IMR-90 (cell line): ENCODE results near the gene LRRC4C. TPM values are rescaled to one million over a fixed set of nuclear protein-coding genes. Genes with fewer than 3 reads are reported as not detected.

Source experiments
- ATAC-seq: fragments of 200-7000 bp; cut with Tn5 transposase; 2 replicates; pipeline ENCODE4 v1.9.1; 2020; ENCODE audit warnings: low read depth, mild to moderate bottlenecking, moderate library complexity
- BruUV-seq: library from RNA; stranded (reverse); fragments of 400-500 nt; replicated peaks from 2 replicates; lab custom pipeline; 2021; lab: Mats Ljungman, UMichigan
- CTCF ChIA-PET: fragments of 300-600 bp; formaldehyde crosslinking; extraction: SDS; loops from one replicate; lab custom pipeline; 2021; ENCODE audit warnings: antibody characterized with exemption; lab: Yijun Ruan, JAX
- POLR2A ChIA-PET: fragments of 300-600 bp; sonication (Branson Sonifier 250); formaldehyde crosslinking; loops from one replicate; lab custom pipeline; 2022; ENCODE audit warnings: antibody characterized with exemption; ENCODE audit not compliant: unreplicated experiment; lab: Charles Lee
- DNase-seq: peaks from one replicate; pipeline ENCODE4 v3.0.0; 2013
- H2AFZ ChIP-seq: replicated peaks from 2 replicates; pipeline ENCODE3; 2013; ENCODE audit warnings: low read length, mild to moderate bottlenecking; ENCODE audit not compliant: poor library complexity
- H2AK5ac ChIP-seq: 2 replicates; pipeline ENCODE4 v1.6.1; 2013; ENCODE audit warnings: low read depth, low read length, inconsistent platforms
- H2AK9ac ChIP-seq: replicated peaks from 2 replicates; pipeline ENCODE3; 2013; ENCODE audit warnings: mild to moderate bottlenecking, low read depth, low read length, moderate library complexity; ENCODE audit not compliant: poor library complexity
- H2BK120ac ChIP-seq: 2 replicates; pipeline ENCODE4 v1.6.1; 2013; ENCODE audit warnings: low read depth, low read length, inconsistent platforms
- H2BK15ac ChIP-seq: 3 replicates; pipeline ENCODE4 v1.6.1; 2013; ENCODE audit warnings: low read depth, low read length, inconsistent platforms
- H2BK20ac ChIP-seq: 2 replicates; pipeline ENCODE4 v1.6.1; 2013; ENCODE audit warnings: low read depth, mild to moderate bottlenecking, inconsistent platforms, low read length, moderate library complexity
- H2BK5ac ChIP-seq: 2 replicates; pipeline ENCODE4 v1.6.1; 2013; ENCODE audit warnings: mild to moderate bottlenecking, low read depth, low read length, inconsistent platforms; ENCODE audit not compliant: poor library complexity, severe bottlenecking
- H3K14ac ChIP-seq: replicated peaks from 2 replicates; pipeline ENCODE4 v1.6.1; 2013; ENCODE audit warnings: low read depth, low read length, inconsistent platforms
- H3K18ac ChIP-seq: 2 replicates; pipeline ENCODE4 v1.6.1; 2013; ENCODE audit warnings: low read depth, low read length, control low read depth
- H3K23ac ChIP-seq: 2 replicates; pipeline ENCODE4 v1.6.1; 2013; ENCODE audit warnings: low read depth, low read length, inconsistent platforms
- H3K27ac ChIP-seq: 2 replicates; pipeline ENCODE4 v1.5.1; 2013; ENCODE audit warnings: mild to moderate bottlenecking, control low read depth, low read length; ENCODE audit not compliant: insufficient read depth
- H3K27me3 ChIP-seq: 2 replicates; pipeline ENCODE4 v1.6.1; 2013; ENCODE audit warnings: low read length; ENCODE audit not compliant: control insufficient read depth, insufficient read depth
- H3K36me3 ChIP-seq: 2 replicates; pipeline ENCODE4 v1.6.1; 2013; ENCODE audit warnings: low read length, mixed read lengths; ENCODE audit not compliant: control insufficient read depth, insufficient read depth
- H3K4ac ChIP-seq: 2 replicates; pipeline ENCODE4 v1.6.1; 2013; ENCODE audit warnings: low read depth, low read length, inconsistent platforms
- H3K4me1 ChIP-seq: 2 replicates; pipeline ENCODE4 v1.6.1; 2013; ENCODE audit warnings: low read length, mixed read lengths; ENCODE audit not compliant: control insufficient read depth, insufficient read depth
- H3K4me2 ChIP-seq: 2 replicates; pipeline ENCODE4 v1.6.1; 2013; ENCODE audit warnings: low read depth, mild to moderate bottlenecking, control low read depth, low read length, moderate library complexity
- H3K4me3 ChIP-seq: 2 replicates; pipeline ENCODE4 v1.5.1; 2013; ENCODE audit warnings: low read depth, mild to moderate bottlenecking, control low read depth, low read length, moderate library complexity; ENCODE audit not compliant: insufficient read depth
- H3K56ac ChIP-seq: 2 replicates; pipeline ENCODE4 v1.6.1; 2013; ENCODE audit warnings: low read length, inconsistent platforms; ENCODE audit not compliant: insufficient read depth; ENCODE audit errors: extremely low read depth
- H3K79me1 ChIP-seq, 2 experiments: 2 replicates each; pipeline ENCODE4 v1.6.1; 2013; ENCODE audit warnings: low read length in 2 of 2, inconsistent platforms in 1 of 2, low read depth in 1 of 2
- H3K9ac ChIP-seq: 2 replicates; pipeline ENCODE4 v1.6.1; 2013; ENCODE audit warnings: low read depth, low read length, control low read depth
- H3K9me1 ChIP-seq: 2 replicates; pipeline ENCODE4 v1.6.1; 2013; ENCODE audit warnings: low read length, inconsistent platforms; ENCODE audit not compliant: insufficient read depth
- H3K9me3 ChIP-seq: 2 replicates; pipeline ENCODE4 v1.6.1; 2013; ENCODE audit warnings: low read length; ENCODE audit not compliant: control insufficient read depth, insufficient read depth
- H4K20me1 ChIP-seq: 2 replicates; pipeline ENCODE4 v1.6.1; 2013; ENCODE audit warnings: low read length, inconsistent platforms; ENCODE audit not compliant: insufficient read depth
- H4K5ac ChIP-seq: 2 replicates; pipeline ENCODE4 v1.6.1; 2013; ENCODE audit warnings: mild to moderate bottlenecking, low read depth, low read length, control low read depth
- H4K8ac ChIP-seq, 2 experiments: 2 replicates each; pipeline ENCODE4 v1.6.1; 2013; ENCODE audit warnings: low read depth in 2 of 2, low read length in 2 of 2, control low read depth in 1 of 2, inconsistent platforms in 1 of 2
- H4K91ac ChIP-seq: 2 replicates; pipeline ENCODE4 v1.6.1; 2013; ENCODE audit warnings: low read depth, low read length, inconsistent platforms; ENCODE audit not compliant: insufficient read depth
- BHLHE40 ChIP-seq: fragments of 150-350 bp; IDR thresholded peaks from 2 replicates; pipeline ENCODE4 v1.6.1; 2016; ENCODE audit warnings: mild to moderate bottlenecking, low read depth, low read length
- CEBPB ChIP-seq: IDR thresholded peaks from 2 replicates; pipeline ENCODE4 v1.6.1; 2012; ENCODE audit warnings: low read depth, low read length, improper control_type of control experiment
- CHD1 ChIP-seq: IDR thresholded peaks from 2 replicates; pipeline ENCODE4 v1.6.1; 2012; ENCODE audit warnings: low read depth, low read length, improper control_type of control experiment
- CTCF ChIP-seq: conservative IDR thresholded peaks from 2 replicates; pipeline ENCODE4 v1.5.1; 2012; ENCODE audit warnings: mild to moderate bottlenecking, low read depth, low read length, improper control_type of control experiment
- ELK1 ChIP-seq: fragments of 150-350 bp; IDR thresholded peaks from 2 replicates; pipeline ENCODE4 v1.6.1; 2016; ENCODE audit warnings: low read depth, mild to moderate bottlenecking, low read length, moderate library complexity, borderline replicate concordance
- FOS ChIP-seq: fragments of 150-350 bp; IDR thresholded peaks from 2 replicates; pipeline ENCODE4 v1.6.1; 2016; ENCODE audit warnings: low read depth, low read length
- MAFK ChIP-seq: IDR thresholded peaks from 2 replicates; pipeline ENCODE4 v1.6.1; 2012; ENCODE audit warnings: low read depth, low read length, improper control_type of control experiment
- MAZ ChIP-seq: IDR thresholded peaks from 2 replicates; pipeline ENCODE4 v1.6.1; 2012; ENCODE audit warnings: low read depth, mild to moderate bottlenecking, low read length, improper control_type of control experiment, moderate library complexity, borderline replicate concordance
- MXI1 ChIP-seq: IDR thresholded peaks from 2 replicates; pipeline ENCODE4 v1.6.1; 2012; ENCODE audit warnings: low read depth, mild to moderate bottlenecking, low read length, moderate library complexity, borderline replicate concordance
- NFE2L2 ChIP-seq: fragments of 150-350 bp; IDR thresholded peaks from 2 replicates; pipeline ENCODE4 v1.6.1; 2016; ENCODE audit warnings: low read depth, mild to moderate bottlenecking, low read length
- POLR2A ChIP-seq: IDR thresholded peaks from 2 replicates; pipeline ENCODE4 v1.6.1; 2012; ENCODE audit warnings: mild to moderate bottlenecking, low read depth, low read length
- RAD21 ChIP-seq: IDR thresholded peaks from 2 replicates; pipeline ENCODE4 v1.6.1; 2012; ENCODE audit warnings: low read length, improper control_type of control experiment
- RCOR1 ChIP-seq: IDR thresholded peaks from 2 replicates; pipeline ENCODE4 v1.6.1; 2012; ENCODE audit warnings: mild to moderate bottlenecking, low read length, improper control_type of control experiment; ENCODE audit not compliant: insufficient replicate concordance
- RFX5 ChIP-seq: IDR thresholded peaks from 2 replicates; pipeline ENCODE4 v1.8.0; 2012; ENCODE audit warnings: low read depth, mild to moderate bottlenecking, low read length, moderate library complexity
- SMC3 ChIP-seq: fragments of 150-350 bp; IDR thresholded peaks from 2 replicates; pipeline ENCODE4 v1.6.1; 2016; ENCODE audit warnings: low read depth, mild to moderate bottlenecking, antibody characterized with exemption, low read length, moderate library complexity
- USF2 ChIP-seq: fragments of 150-350 bp; IDR thresholded peaks from 2 replicates; pipeline ENCODE4 v1.6.1; 2017; ENCODE audit warnings: mild to moderate bottlenecking, antibody characterized with exemption, low read length, low read depth
- WGBS, 2 experiments: methylation state at CpG; one replicate each; pipeline versions ENCODE4 v1.1.5 to v1.1.7; 2013; ENCODE audit warnings: missing lambda C conversion rate in 2 of 2; ENCODE audit not compliant: insufficient read length in 1 of 2; ENCODE audit errors: extremely low coverage in 2 of 2; 5-methylcytosine and 5-hydroxymethylcytosine counted together
- dilution Hi-C: fragments of 300-500 bp; cut with HindIII; formaldehyde crosslinking; loops from one replicate; pipeline ENCODE4 v1.14.3; 2018; ENCODE audit warnings: low sequenced_read_pairs; ENCODE audit not compliant: unreplicated experiment
- in situ Hi-C: fragments of 300-500 bp; cut with MboI; formaldehyde crosslinking; loops from 3 replicates; pipeline ENCODE4 v1.14.3; 2019; ENCODE audit warnings: low sequenced_read_pairs, inconsistent platforms, mixed read lengths
- intact Hi-C: fragments of 100-400 bp; cut with micrococcal nuclease; formaldehyde crosslinking; loops from 2 replicates; pipeline ENCODE4 v1.10.0; 2022
- polyA plus RNA-seq, 3 experiments: library from polyadenylated mRNA; depleted of rRNA; stranded (reverse); fragments of >200 nt; gene quantifications; 2 replicates each; pipeline ENCODE4 v1.2.3, GENCODE V29; 2012; ENCODE audit warnings: low replicate concordance in 1 of 3
- total RNA-seq: library from RNA; depleted of rRNA; stranded (reverse); fragments of >200 nt; gene quantifications from 2 replicates; pipeline ENCODE4 v1.2.3, GENCODE V29; 2012

LRRC4C gene
- total and polyA plus RNA-seq, 2 of the 4 experiments (the other 2 are of a cell fraction): under 0.01 to 0.03 TPM

- dilution Hi-C loops: no loop called here
- CTCF ChIA-PET: no interaction called here
- no peak for TF ChIP-seq POLR2A
- TF ChIP-seq RAD21: no peak
- no peak for TF ChIP-seq NFE2L2
- TF ChIP-seq BHLHE40: no peak
- TF ChIP-seq CEBPB: no peak
- TF ChIP-seq RCOR1: no peak
- no peak for TF ChIP-seq CTCF
- no peak for TF ChIP-seq SMC3
- no peak for TF ChIP-seq ELK1
- no peak for TF ChIP-seq MAZ
- no peak for TF ChIP-seq FOS
- no peak for TF ChIP-seq CHD1
- TF ChIP-seq MXI1: no peak
- no peak for TF ChIP-seq RFX5
- TF ChIP-seq USF2: no peak
- no peak for TF ChIP-seq MAFK
Observed at GRCh38 chr11:41398175-41398574, 61.3 kb downstream of the LRRC4C start.

More at GRCh38 chr11:41398175-41398574, 61.3 kb downstream of the LRRC4C start:
- Histone ChIP-seq H3K4me1 (no peaks in the 10 kb centered on the region), H3K9me3 (no peaks in the 10 kb centered on the region), H3K23ac (no peak overlapping the region), H3K4me2 (no peak overlapping the region), H3K27ac (no peak overlapping the region), H2BK15ac (no peak overlapping the region), H3K9ac (no peak overlapping the region), H4K20me1 (no peaks in the 10 kb centered on the region), H2BK5ac (no peak overlapping the region), H3K14ac (no peak overlapping the region), H3K4ac (no peak overlapping the region), H3K56ac (no peak overlapping the region), H2BK20ac (no peak overlapping the region), H3K18ac (no peak overlapping the region), H3K9me1 (no peaks in the 10 kb centered on the region), H4K5ac (no peak overlapping the region), H4K91ac (no peak overlapping the region), H2AK5ac (no peak overlapping the region), H3K27me3 (no peaks in the 10 kb centered on the region), H2AK9ac (no peak overlapping the region), H2AFZ (no peak overlapping the region), H3K4me3 (no peak overlapping the region), H3K79me1 (no peaks in the 10 kb centered on the region), H3K36me3 (no peaks in the 10 kb centered on the region), H4K8ac (no peak overlapping the region), H2BK120ac (no peak overlapping the region)
- ATAC-seq (no peak), DNase-seq (no peak)
- no TSS peak for BruUV-seq
- intact Hi-C loops (no loop called here), in situ Hi-C loops (no loop called here)
- no CpG with 5 or more reads among the region's 3 CpGs for WGBS, 2 experiments
- POLR2A ChIA-PET: no interaction called here
